SK-N-SH treated with all-trans-retinoic acid at 6 μM for 48 hours (cell line): ENCODE measurements around the gene SEC61B.

Experiments used
- RARB ChIP-seq: fragments of 250-450 bp; sonication (Bioruptor Pico); IDR thresholded peaks from 2 replicates; pipeline ENCODE4 v1.8.0; 2021; ENCODE audit warnings: mild to moderate bottlenecking, moderate library complexity
- SNAI2 ChIP-seq: fragments of 250-450 bp; sonication (Bioruptor Pico); IDR thresholded peaks from 2 replicates; pipeline ENCODE4 v1.5.0; 2020; ENCODE audit warnings: mild to moderate bottlenecking, moderate library complexity
- TOX ChIP-seq: fragments of 250-450 bp; sonication (Bioruptor Pico); IDR thresholded peaks from 2 replicates; pipeline ENCODE4 v1.8.0; 2021; ENCODE audit warnings: mild to moderate bottlenecking, moderate library complexity, borderline replicate concordance
- TF ChIP-seq, protein P1 (sequence below): fragments of 250-450 bp; sonication (Bioruptor Pico); IDR thresholded peaks from 2 replicates; pipeline ENCODE4 v1.8.0; 2020; ENCODE audit warnings: mild to moderate bottlenecking, moderate library complexity, borderline replicate concordance

DNA sequence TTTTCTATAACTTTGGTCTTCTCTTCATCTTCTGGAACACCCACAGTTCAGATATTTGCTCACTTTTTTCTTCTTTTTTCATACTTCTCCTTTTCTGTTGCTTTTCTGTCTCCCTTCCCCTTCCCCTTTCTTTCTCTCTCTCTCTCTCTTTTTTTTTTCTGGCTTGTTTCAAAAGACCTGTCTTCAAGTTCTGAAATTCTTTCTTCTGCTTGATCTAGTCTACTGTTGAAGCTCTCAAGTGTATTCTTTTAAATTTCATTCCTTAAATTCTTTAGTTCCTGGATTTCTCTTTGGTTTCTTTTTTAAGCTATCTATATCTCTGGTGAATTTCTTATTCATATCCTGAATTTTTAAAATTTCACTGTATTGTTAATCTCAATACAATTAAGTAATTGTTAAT, 11.5 kb upstream of the SEC61B start:
- TF ChIP-seq SNAI2: no peak
- TF ChIP-seq, protein P1, sequence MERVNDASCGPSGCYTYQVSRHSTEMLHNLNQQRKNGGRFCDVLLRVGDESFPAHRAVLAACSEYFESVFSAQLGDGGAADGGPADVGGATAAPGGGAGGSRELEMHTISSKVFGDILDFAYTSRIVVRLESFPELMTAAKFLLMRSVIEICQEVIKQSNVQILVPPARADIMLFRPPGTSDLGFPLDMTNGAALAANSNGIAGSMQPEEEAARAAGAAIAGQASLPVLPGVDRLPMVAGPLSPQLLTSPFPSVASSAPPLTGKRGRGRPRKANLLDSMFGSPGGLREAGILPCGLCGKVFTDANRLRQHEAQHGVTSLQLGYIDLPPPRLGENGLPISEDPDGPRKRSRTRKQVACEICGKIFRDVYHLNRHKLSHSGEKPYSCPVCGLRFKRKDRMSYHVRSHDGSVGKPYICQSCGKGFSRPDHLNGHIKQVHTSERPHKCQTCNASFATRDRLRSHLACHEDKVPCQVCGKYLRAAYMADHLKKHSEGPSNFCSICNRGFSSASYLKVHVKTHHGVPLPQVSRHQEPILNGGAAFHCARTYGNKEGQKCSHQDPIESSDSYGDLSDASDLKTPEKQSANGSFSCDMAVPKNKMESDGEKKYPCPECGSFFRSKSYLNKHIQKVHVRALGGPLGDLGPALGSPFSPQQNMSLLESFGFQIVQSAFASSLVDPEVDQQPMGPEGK (CRISPR knock-in tag): no peak
- no peak for TF ChIP-seq TOX (CRISPR knock-in tag)
- no peak for TF ChIP-seq RARB (CRISPR knock-in tag)
